Measurements from ENCODE around the gene PLCB1.
"Not testable (repeated sequence)": the region's sequence is repeated elsewhere in the genome, so short reads cannot be mapped to it uniquely, and the experiment has no call there.

PLCB1 gene

DNA sequence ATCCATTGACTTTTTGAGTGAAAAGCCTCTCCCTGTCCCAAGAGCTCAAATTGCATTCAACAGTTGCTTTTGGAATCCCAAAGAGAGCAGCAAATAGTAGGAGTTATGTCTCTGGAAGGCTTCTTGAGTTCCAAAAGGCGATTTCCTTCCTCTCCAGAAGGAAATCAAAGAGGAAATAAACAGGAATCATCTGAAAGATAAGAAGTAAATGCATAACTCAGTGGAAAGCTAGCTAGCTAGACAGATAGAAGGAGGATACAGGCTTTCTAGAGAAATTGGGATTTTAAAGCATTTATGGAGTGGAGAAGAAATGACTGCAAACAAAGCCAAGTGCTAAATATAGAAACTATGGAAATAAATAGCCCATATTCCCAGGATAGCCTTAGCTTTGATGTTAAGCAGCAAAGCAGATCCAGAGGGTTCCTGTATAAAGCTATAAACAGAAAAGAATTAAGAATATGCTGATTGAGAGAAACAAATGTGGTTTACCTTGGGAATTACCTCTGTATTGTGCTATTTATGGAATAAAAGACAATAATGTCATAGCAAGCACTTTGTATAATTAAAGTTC lies 214.7 kb downstream of the PLCB1 start:
- no peak for DNase-seq
- Histone ChIP-seq H3K9ac (ENCODE audit: low read depth, low read length) (no peak overlapping the region), H3K4me1 (ENCODE audit: insufficient read depth, low read length) (peaks cover 3% of the 10 kb centered on the region; the same call in 1 of the 2 replicates), H3K36me3 (ENCODE audit: insufficient read depth, low read length) (no peaks in the 10 kb centered on the region), H3K27ac (ENCODE audit: low read length) (no peak overlapping the region), H3K79me2 (ENCODE audit: insufficient read depth, low read length) (peaks cover 48% of the 10 kb centered on the region), H2AFZ (ENCODE audit: low read depth, low read length) (no peak overlapping the region), H3K27me3 (ENCODE audit: insufficient read depth, low read length, poor library complexity) (no peaks in the 10 kb centered on the region), H3K4me3 (ENCODE audit: low read depth in 1 of 2, low read length in 2 of 2) (no peak overlapping the region), H3K9me3 (ENCODE audit: insufficient read depth, low read length, severe bottlenecking) (no peaks in the 10 kb centered on the region), H3K4me2 (ENCODE audit: insufficient read depth, low read length) (no peak overlapping the region), H4K20me1 (ENCODE audit: insufficient read depth, low read length) (peaks cover 19% of the 10 kb centered on the region; the same call in 1 of the 2 replicates)
- TF ChIP-seq EZH2 (IDR thresholded peaks at IDR 0.05; ENCODE audit: borderline replicate concordance, low read depth, low read length, severe bottlenecking): no peak
- TF ChIP-seq CTCF (IDR thresholded peaks at IDR 0.05; ENCODE audit: borderline replicate concordance, extremely low read depth, low read length, poor library complexity, severe bottlenecking): no peak
- ATAC-seq (ENCODE audit: insufficient read depth, low read depth): no peak

- not testable (repeated sequence) for ATAC-seq (ENCODE audit: insufficient read depth, low read depth); H3K27me3 ChIP-seq (ENCODE audit: insufficient read depth, low read length, poor library complexity); DNase-seq; H3K4me2 ChIP-seq (ENCODE audit: insufficient read depth, low read length); H3K4me3 ChIP-seq (ENCODE audit: low read depth in 1 of 2, low read length in 2 of 2); H3K9me3 ChIP-seq (ENCODE audit: insufficient read depth, low read length, severe bottlenecking); H3K27ac ChIP-seq (ENCODE audit: low read length); H3K36me3 ChIP-seq (ENCODE audit: insufficient read depth, low read length); H2AFZ ChIP-seq (ENCODE audit: low read depth, low read length); H3K9ac ChIP-seq (ENCODE audit: low read depth, low read length)
- H4K20me1 ChIP-seq (ENCODE audit: insufficient read depth, low read length): peaks cover 11% of the 10 kb centered on the region; the same call in 1 of the 2 replicates
- peaks cover 12% of the 10 kb centered on the region; the same call in 1 of the 2 replicates for H3K4me1 ChIP-seq (ENCODE audit: insufficient read depth, low read length)
- H3K79me2 ChIP-seq (ENCODE audit: insufficient read depth, low read length): peaks cover 30% of the 10 kb centered on the region
Measured at GRCh38 chr20:8350225-8350624, 218.2 kb downstream of the PLCB1 start.

DNA sequence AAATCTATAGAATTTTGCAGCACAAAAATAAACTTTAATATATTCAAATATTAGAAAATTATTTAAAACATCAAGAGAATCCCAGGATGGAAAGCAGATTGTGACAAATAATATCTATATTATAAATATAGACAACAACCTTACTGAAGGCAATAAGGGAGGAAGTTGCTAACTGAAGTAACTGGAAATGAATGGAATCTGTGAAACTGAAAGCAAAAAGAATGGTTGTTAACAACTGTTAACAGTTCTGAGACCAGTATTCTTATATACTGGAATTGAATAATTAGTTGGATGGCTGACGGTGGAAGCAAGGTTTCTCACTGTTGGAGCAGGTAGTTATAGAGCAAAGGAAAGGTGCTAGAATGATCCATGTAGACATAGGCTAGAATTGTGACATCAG lies 220.4 kb downstream of the PLCB1 start:
- no peak overlapping the region for H3K4me3 ChIP-seq (ENCODE audit: low read depth in 1 of 2, low read length in 2 of 2)
- H3K4me2 ChIP-seq (ENCODE audit: insufficient read depth, low read length): no peak overlapping the region
- peaks cover 9% of the 10 kb centered on the region; the same call in 1 of the 2 replicates for H4K20me1 ChIP-seq (ENCODE audit: insufficient read depth, low read length)
- no peaks in the 10 kb centered on the region for H3K27me3 ChIP-seq (ENCODE audit: insufficient read depth, low read length, poor library complexity)
- peaks cover 12% of the 10 kb centered on the region; the same call in 1 of the 2 replicates for H3K4me1 ChIP-seq (ENCODE audit: insufficient read depth, low read length)
- H3K9me3 ChIP-seq (ENCODE audit: insufficient read depth, low read length, severe bottlenecking): no peaks in the 10 kb centered on the region
- no peak for DNase-seq
- H3K9ac ChIP-seq (ENCODE audit: low read depth, low read length): no peak overlapping the region
- ATAC-seq (ENCODE audit: insufficient read depth, low read depth): peak; percentile 54; the same call in 1 of the 3 replicates
- no peak for TF ChIP-seq EZH2 (IDR thresholded peaks at IDR 0.05; ENCODE audit: borderline replicate concordance, low read depth, low read length, severe bottlenecking)
- no peak overlapping the region for H2AFZ ChIP-seq (ENCODE audit: low read depth, low read length)
- peaks cover 31% of the 10 kb centered on the region for H3K79me2 ChIP-seq (ENCODE audit: insufficient read depth, low read length)
- no peak overlapping the region for H3K27ac ChIP-seq (ENCODE audit: low read length)
- H3K36me3 ChIP-seq (ENCODE audit: insufficient read depth, low read length): no peaks in the 10 kb centered on the region

DNA sequence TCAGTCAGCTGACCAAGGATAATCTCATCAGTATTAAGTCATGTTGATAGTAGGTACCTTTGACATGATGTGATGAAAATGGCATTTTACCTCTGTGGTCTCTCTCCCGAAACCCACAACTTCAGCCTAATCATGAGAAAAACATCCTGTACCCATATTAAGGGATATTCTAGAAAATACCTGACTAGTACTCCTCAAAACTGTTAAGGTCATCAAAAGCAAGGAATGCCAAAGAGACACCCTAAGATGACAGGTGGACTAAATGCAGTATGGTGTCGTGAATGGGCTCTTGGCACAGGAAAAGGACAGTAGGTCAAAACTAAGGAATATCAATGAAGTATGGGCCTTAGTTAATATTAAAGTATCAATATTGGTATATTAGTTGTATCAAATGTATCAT lies 221.4 kb downstream of the PLCB1 start:
- Histone ChIP-seq H3K9me3 (ENCODE audit: insufficient read depth, low read length, severe bottlenecking) (no peaks in the 10 kb centered on the region), H3K27ac (ENCODE audit: low read length) (no peak overlapping the region), H3K9ac (ENCODE audit: low read depth, low read length) (no peak overlapping the region), H3K4me1 (ENCODE audit: insufficient read depth, low read length) (peaks cover 12% of the 10 kb centered on the region; the same call in 1 of the 2 replicates), H3K4me3 (ENCODE audit: low read depth in 1 of 2, low read length in 2 of 2) (no peak overlapping the region), H4K20me1 (ENCODE audit: insufficient read depth, low read length) (peaks cover 8% of the 10 kb centered on the region; the same call in 1 of the 2 replicates), H3K27me3 (ENCODE audit: insufficient read depth, low read length, poor library complexity) (no peaks in the 10 kb centered on the region), H3K4me2 (ENCODE audit: insufficient read depth, low read length) (no peak overlapping the region), H2AFZ (ENCODE audit: low read depth, low read length) (no peak overlapping the region), H3K36me3 (ENCODE audit: insufficient read depth, low read length) (no peaks in the 10 kb centered on the region), H3K79me2 (ENCODE audit: insufficient read depth, low read length) (peaks cover 35% of the 10 kb centered on the region)
- DNase-seq (no peak), ATAC-seq (ENCODE audit: insufficient read depth, low read depth) (no peak)
- TF ChIP-seq EZH2 (IDR thresholded peaks at IDR 0.05; ENCODE audit: borderline replicate concordance, low read depth, low read length, severe bottlenecking) (no peak), CTCF (IDR thresholded peaks at IDR 0.05; ENCODE audit: borderline replicate concordance, extremely low read depth, low read length, poor library complexity, severe bottlenecking) (no peak)
